HG03095 (cell line): Measurements from ENCODE around the gene DDX1.
"Not testable (repeated sequence)": the region's sequence is repeated elsewhere in the genome, so short reads cannot be mapped to it uniquely, and the experiment has no call there.

ENCODE experiments used
- ATAC-seq: cut with Tn5 transposase; IDR thresholded peaks from one replicate; pipeline ENCODE4 v1.9.1; 2021; ENCODE audit warnings: moderate library complexity; ENCODE audit not compliant: unreplicated experiment

DDX1 gene

GRCh38 chr2:15672961-15673918, 81.6 kb downstream of the DDX1 start:
- no peak for ATAC-seq

GRCh38 chr2:15673919-15674636, 82.4 kb downstream of the DDX1 start:
- no peak for ATAC-seq

GRCh38 chr2:15674637-15675455, 83.2 kb downstream of the DDX1 start:
- ATAC-seq = no peak

GRCh38 chr2:15675456-15676195, 84.0 kb downstream of the DDX1 start:
- no peak for ATAC-seq

GRCh38 chr2:15677141-15677843, 85.6 kb downstream of the DDX1 start:
- no peak for ATAC-seq

GRCh38 chr2:15678346-15678745, 86.7 kb downstream of the DDX1 start:
- no peak for ATAC-seq

- ATAC-seq = no peak
Observed at GRCh38 chr2:15678909-15679308, 87.2 kb downstream of the DDX1 start.

- no peak for ATAC-seq
Observed at GRCh38 chr2:15679386-15679924, 87.8 kb downstream of the DDX1 start.

- not testable (repeated sequence) for ATAC-seq
Observed at GRCh38 chr2:15680132-15680531, 88.5 kb downstream of the DDX1 start.
